HG03469 (cell line): ENCODE measurements around the gene SLCO3A1.

Experiments
- ATAC-seq: cut with Tn5 transposase; IDR thresholded peaks from one replicate; pipeline ENCODE4 v1.9.1; 2021; ENCODE audit warnings: mild to moderate bottlenecking, moderate library complexity, moderate number of reproducible peaks; ENCODE audit not compliant: unreplicated experiment

Gene SLCO3A1

DNA sequence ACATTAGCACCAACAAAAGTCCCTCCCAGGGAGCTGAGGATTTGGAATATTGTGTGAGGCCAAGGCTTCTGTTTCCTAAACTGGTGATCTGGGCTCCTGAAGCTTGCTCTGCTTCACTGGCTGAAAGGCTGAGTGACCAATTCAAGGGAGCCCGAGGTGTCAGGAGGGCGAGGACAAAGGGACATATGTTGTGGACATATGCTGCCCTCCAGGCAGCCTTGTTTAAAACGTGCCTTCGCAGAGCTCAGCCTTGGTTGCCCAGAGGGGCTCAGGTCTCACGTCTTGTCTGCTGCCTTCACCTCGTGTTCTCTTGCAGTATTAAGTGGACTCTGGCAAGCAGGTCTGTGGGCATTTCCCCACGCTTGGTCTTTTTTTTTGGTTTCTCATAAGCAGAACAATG is 7.0 kb downstream of the SLCO3A1 start:
- ATAC-seq, result no peak

DNA sequence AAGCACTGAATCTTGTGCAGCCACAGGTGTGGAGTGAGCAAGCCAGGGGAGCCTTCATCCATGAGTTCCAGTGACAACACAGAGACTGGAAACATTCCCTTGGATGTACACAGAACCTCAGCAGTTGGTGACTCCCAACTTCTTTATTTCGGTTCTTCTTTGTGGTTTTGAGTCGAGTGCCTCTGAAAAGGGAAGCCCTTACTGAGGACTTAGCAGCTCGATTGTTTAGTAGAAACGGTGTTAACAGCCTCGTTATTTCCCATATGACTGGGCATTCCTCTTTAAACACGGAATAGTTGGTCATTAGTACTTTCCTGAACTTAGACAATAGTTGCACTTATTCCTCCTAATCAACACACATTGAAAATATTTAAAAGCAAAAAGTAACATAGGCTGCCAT is 7.7 kb downstream of the SLCO3A1 start:
- no peak for ATAC-seq

- no peak for ATAC-seq
These were observed 9.5 kb downstream of the SLCO3A1 start for GRCh38 chr15:91862891-91863504.

- ATAC-seq, result no peak
These were observed 10.2 kb downstream of the SLCO3A1 start for GRCh38 chr15:91863621-91864255.

GRCh38 chr15:91864664-91865063 is 11.2 kb downstream of the SLCO3A1 start:
- no peak for ATAC-seq

- ATAC-seq, result no peak
These were observed 12.0 kb downstream of the SLCO3A1 start for GRCh38 chr15:91865486-91865885.

DNA sequence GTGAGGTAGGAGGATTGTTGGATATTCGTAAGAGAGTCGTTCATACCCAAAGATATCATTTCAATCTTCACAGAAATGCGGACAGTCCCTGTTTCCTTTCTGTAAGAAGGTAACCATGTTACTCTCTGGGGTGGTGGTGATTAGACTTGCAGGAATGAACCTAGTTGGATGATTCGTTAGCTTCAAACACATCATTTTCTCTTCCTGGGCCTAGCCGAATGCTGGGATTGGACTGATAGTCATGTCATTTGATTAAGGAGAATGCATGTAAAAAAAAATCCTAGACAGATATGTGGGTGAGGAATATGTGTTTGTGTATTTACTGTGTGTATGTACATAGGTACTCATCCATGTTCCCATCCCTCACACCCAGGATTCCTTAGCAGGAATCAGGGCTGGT is 12.4 kb downstream of the SLCO3A1 start:
- ATAC-seq, result no peak

GRCh38 chr15:91866371-91866905 is 12.9 kb downstream of the SLCO3A1 start:
- ATAC-seq, result no peak

DNA sequence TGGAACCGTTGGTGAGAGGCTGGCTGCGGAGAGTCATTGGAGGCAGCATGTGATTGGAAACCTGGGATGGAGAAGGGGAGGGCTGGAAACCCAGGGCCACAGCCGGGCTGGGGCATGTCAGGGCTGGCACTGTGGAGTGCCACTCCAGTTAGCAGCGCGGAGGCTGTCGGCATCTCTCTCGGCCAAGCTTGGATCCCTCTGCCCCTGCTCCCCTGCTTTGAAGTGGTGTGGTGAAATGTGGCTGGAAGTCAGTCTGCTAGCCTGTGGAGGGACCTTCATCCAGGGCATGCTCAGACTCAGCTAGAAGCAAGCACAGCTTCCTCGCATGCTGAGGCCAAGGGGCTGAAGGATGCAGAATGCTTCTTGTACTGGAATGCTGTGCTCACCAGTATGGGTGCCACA is 13.5 kb downstream of the SLCO3A1 start:
- no peak for ATAC-seq

GRCh38 chr15:91867581-91868026 is 14.1 kb downstream of the SLCO3A1 start:
- no peak for ATAC-seq

GRCh38 chr15:91870876-91871537 is 17.5 kb downstream of the SLCO3A1 start:
- ATAC-seq, result no peak

DNA sequence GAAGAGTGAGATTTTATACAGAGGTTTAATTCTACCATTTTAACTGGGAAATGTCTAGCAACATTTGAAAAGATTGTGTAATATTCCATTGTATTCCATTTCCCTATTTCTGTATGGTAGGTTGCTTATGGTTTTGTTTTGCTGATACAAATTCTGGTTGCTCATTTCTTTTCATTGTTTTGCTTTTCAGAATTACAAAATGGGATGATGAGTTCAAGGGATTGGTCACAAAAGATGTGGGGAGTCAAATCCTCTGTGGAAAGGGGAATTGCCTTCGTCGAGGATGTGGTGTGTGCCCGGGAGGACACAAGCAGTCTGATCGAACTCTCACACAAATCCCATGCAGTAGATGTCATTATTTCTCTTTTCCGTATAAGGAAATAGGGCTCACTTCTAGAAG is 18.3 kb downstream of the SLCO3A1 start:
- ATAC-seq, result no peak

DNA sequence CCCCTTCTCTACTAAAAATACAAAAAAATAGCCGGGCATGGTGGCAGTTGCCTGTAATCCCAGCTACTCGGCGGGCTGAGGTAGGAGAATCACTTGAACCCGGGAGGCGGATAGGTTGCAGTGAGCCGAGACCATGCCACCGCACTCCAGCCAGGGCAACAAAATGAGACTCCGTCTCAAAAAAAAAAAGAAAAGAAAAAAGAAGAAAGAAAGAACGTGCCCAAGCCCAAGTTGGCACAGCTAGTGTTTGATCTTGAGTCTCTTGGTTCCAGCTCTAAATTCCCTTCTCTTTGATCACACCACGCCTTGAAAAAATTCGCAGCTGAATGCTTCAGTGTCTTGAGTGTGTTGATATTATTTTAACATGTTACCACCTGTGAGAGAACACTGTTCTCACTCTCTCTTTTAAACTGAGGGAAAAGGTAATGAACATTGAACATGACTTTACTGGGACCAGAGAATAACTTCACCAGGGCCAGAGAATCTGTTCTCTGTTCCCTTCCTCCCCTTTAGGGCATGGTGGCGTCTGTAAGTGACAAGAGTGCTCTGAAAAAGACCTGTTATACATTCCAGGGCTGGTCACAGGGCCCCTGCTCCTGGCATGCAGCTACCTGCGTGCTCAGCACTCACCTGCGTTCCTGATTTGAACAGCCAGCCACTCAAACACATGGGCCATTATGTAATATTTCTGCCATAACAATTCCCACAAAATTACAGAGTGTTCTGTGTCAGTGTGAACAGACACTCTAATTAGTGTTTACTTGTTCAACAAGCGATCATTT is 19.0 kb downstream of the SLCO3A1 start:
- ATAC-seq, result no peak

GRCh38 chr15:91873138-91873536 is 19.6 kb downstream of the SLCO3A1 start:
- ATAC-seq, result no peak

DNA sequence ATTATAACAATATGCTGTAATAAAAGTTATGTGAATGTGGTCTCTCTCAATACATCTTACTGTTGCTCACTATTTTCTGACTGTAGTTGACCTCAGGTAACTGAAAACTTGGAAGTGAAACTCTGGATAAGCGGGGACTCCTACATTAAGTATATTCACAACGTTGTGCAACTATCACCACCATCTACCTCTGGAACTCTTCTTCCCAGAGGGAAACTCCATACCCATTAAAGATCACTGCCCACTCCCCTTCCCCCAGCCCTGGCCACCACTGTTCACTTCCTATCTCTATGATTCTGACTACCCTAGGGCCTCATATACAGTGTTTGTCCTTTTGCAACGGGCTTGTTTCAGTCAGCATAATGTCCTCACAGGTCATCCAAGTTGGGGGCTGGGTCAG is 20.7 kb downstream of the SLCO3A1 start:
- ATAC-seq, result no peak

- ATAC-seq, result no peak
These were observed 21.6 kb downstream of the SLCO3A1 start for GRCh38 chr15:91874992-91875660.

DNA sequence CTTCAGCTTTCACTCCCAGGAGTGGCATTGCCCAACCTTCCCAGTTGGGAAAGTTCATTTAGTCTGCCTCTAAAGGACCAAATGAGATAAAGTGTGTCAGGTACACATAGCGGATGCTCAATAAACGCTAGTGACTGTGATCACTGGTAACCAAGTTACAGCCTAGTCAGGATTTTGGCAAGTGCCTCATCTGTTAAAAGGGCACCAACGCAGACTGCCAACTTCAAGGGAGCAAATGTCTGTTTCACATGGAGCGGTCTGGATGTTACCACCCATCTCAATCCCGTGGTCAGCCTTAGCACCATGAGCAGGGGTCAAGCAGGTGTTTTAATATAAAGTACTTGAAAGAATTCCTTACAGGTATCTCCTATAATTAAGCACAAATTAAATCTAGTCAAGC is 22.7 kb downstream of the SLCO3A1 start:
- no peak for ATAC-seq

- no peak for ATAC-seq
These were observed 24.9 kb downstream of the SLCO3A1 start for GRCh38 chr15:91878319-91878870.

GRCh38 chr15:91879158-91879557 is 25.6 kb downstream of the SLCO3A1 start:
- no peak for ATAC-seq

DNA sequence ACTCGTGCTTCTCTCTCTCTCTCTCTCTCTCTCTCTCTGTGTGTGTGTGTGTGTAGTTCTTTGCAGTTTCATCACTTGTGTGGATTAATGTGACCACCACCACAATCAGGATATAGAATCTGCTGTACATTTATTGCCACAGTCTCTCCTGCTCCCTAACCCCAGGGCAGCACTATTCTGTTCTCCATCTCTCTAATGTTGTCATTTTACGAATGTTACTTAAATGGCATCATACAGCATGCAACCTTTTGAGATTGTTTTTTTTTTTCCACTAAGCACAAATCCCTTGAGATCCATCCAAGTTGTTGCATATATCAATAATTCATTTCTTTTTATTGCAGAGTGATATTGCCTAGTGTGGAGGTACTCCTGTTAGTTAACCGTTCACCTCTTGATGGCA is 26.9 kb downstream of the SLCO3A1 start:
- no peak for ATAC-seq
